OCI-LY7 (cell line): ENCODE measurements around the gene NOM1.

Experiments used
- CTCF ChIP-seq: fragments of 200-600 bp; sonication (generic); conservative IDR thresholded peaks from 2 replicates; pipeline ENCODE4 v1.5.1; 2014; ENCODE audit warnings: mild to moderate bottlenecking, antibody characterized with exemption, low read length, moderate library complexity, mixed read lengths
- EZH2phosphoT487 ChIP-seq: fragments of 200-600 bp; sonication (generic); IDR thresholded peaks from 2 replicates; pipeline ENCODE4 v1.6.1; 2018; ENCODE audit warnings: low read depth, borderline replicate concordance, mild to moderate bottlenecking, mixed run types, antibody characterized with exemption, low read length, moderate library complexity, mixed read lengths

- TF ChIP-seq CTCF, result no peak
- TF ChIP-seq EZH2phosphoT487, result no peak
These were observed 7.9 kb upstream of the NOM1 start for GRCh38 chr7:156941393-156942182.
